ENCODE results near the gene METAP1D. TPM values are rescaled to one million over a fixed set of nuclear protein-coding genes. Genes with fewer than 3 reads are reported as not detected.

METAP1D gene
- total RNA-seq, 6 donors from 2014 or later, result 0.11 to 6.3 (median 2.9) TPM

DNA sequence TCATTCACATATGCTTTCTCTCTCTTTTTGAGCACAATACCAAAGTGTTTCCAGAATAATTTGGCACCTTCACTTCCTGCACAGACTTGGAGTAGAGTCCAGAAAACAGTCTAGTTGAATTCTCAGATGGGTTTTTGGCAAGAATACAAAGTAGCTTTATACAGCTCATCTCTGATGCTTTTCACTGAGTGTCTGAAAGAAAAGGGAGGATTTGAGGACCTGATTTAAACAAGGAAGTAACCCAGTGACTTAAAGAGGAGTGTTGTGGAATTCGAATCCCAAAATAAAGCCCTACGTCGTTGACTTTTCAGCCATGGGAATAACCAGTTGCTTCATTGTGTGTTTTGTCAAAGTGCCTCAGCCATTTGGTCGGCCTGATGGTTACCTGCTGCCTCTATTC lies 31.8 kb downstream of the METAP1D start:
- Histone ChIP-seq H3K27ac (no peak overlapping the region), H3K4me3 (no peak overlapping the region), H3K27me3 (no peaks in the 10 kb centered on the region), H3K9me3 (no peaks in the 10 kb centered on the region), H3K4me1 (no peaks in the 10 kb centered on the region), H3K36me3 (no peaks in the 10 kb centered on the region)
- no peak for DNase-seq
- TF ChIP-seq EP300 (IDR thresholded peaks at IDR 0.05) (no peak), POLR2AphosphoS5 (IDR thresholded peaks at IDR 0.05) (no peak), POLR2A (IDR thresholded peaks at IDR 0.05) (no peak)
- TF ChIP-seq, protein P1, sequence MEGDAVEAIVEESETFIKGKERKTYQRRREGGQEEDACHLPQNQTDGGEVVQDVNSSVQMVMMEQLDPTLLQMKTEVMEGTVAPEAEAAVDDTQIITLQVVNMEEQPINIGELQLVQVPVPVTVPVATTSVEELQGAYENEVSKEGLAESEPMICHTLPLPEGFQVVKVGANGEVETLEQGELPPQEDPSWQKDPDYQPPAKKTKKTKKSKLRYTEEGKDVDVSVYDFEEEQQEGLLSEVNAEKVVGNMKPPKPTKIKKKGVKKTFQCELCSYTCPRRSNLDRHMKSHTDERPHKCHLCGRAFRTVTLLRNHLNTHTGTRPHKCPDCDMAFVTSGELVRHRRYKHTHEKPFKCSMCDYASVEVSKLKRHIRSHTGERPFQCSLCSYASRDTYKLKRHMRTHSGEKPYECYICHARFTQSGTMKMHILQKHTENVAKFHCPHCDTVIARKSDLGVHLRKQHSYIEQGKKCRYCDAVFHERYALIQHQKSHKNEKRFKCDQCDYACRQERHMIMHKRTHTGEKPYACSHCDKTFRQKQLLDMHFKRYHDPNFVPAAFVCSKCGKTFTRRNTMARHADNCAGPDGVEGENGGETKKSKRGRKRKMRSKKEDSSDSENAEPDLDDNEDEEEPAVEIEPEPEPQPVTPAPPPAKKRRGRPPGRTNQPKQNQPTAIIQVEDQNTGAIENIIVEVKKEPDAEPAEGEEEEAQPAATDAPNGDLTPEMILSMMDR (IDR thresholded peaks at IDR 0.05), result no peak
- ATAC-seq (ENCODE audit: low FRiP score in 2 of 2), result no peak
- 81 to 91% methylated on average over 4 of the region's 4 CpGs for WGBS, 2 donors

DNA sequence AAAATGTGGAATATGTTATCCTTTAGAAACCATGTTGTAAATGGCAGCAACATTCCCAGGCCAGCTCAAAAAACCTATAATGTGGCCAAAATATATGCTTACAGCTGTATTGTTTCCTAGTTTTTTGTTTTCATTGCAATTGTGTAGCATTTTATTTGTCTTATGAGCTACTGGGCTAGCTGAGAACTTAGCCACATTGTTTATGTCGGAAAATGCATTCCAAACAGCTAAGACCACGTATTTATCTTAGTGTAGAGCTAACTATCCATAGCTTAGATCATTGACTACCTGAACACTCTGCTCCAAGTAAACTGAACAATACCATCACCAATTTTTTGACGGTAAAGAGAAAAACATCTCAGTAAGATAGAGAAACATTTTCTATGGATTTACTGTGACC lies 38.4 kb downstream of the METAP1D start:
- Histone ChIP-seq H3K27ac (no peak overlapping the region), H3K4me3 (no peak overlapping the region), H3K4me1 (no peaks in the 10 kb centered on the region), H3K27me3 (no peaks in the 10 kb centered on the region), H3K9me3 (no peaks in the 10 kb centered on the region), H3K36me3 (no peaks in the 10 kb centered on the region)
- DNase-seq (no peak), ATAC-seq (ENCODE audit: low FRiP score in 2 of 2) (no peak)
- WGBS, 2 donors, result 93 to 94% methylated on average over 3 of the region's 3 CpGs
- TF ChIP-seq POLR2AphosphoS5 (IDR thresholded peaks at IDR 0.05), result no peak

DNA sequence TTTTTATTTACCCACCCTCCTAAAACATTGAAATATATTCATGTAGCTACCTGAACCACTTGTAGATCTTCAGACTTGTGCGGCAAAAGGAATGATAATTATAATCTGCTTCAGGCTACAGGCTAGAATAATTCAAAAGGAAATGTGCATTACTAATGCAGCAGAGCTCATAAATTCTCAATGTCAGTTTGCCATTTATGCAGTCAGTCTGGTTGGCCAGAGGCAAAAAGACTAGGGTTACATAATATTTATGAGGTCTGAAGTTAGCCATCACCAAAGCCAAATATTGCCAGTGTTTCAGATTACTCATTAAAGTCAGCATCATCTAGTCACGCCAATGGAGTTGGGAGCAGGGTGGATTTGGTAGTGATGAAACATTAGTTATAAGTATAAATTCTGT lies 38.9 kb downstream of the METAP1D start:
- no peaks in the 10 kb centered on the region for H3K27me3 ChIP-seq
- no peaks in the 10 kb centered on the region for H3K9me3 ChIP-seq
- no peak overlapping the region for H3K4me3 ChIP-seq
- H3K27ac ChIP-seq, result no peak overlapping the region
- 98% methylated on average over 2 of the region's 2 CpGs for WGBS, 2 donors
- TF ChIP-seq POLR2AphosphoS5 (IDR thresholded peaks at IDR 0.05) (no peak), EP300 (IDR thresholded peaks at IDR 0.05) (no peak), POLR2A (IDR thresholded peaks at IDR 0.05) (no peak)
- TF ChIP-seq, protein P1 (IDR thresholded peaks at IDR 0.05), result no peak
- no peak for DNase-seq
- H3K36me3 ChIP-seq, result no peaks in the 10 kb centered on the region
- ATAC-seq (ENCODE audit: low FRiP score in 2 of 2), result no peak
- H3K4me1 ChIP-seq, result no peaks in the 10 kb centered on the region

DNA sequence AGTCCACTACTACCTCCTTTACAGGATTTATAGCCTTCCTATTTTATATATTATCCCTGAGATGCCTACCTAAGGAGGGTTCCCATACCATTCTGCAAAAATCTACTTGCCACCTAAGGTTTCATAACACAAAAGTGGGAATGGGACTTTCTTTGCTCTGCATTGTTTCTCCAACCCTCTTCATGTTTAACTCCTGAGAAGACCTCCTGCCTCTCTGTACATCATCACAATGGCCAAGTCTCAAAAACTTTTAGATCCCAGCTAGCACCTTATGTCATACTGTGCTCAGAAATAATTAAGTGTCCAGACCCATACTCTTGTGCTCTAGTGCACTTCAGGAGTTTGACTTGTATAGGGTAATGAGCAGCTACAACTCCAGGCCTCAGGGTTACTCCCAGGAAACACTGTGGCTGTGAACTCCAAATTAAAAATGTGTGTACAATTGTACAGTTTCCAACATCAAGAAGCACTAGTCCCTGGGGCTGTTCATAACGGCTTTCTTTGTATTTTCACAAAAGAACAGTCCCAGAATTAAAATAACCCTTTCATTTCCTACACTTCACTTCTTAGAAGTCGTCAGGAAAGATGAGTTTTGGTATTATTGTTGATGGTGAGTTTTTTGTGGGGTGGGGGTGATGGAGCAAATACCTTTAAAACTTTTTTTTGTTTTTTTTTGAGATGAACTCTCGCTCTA lies 39.4 kb downstream of the METAP1D start:
- WGBS, 2 donors, result 83 to 85% methylated on average over 3 of the region's 3 CpGs
- H3K27me3 ChIP-seq, result no peaks in the 10 kb centered on the region
- no peak for TF ChIP-seq POLR2A (IDR thresholded peaks at IDR 0.05)
- TF ChIP-seq POLR2AphosphoS5 (IDR thresholded peaks at IDR 0.05), result no peak
- no peak for TF ChIP-seq EP300 (IDR thresholded peaks at IDR 0.05)
- TF ChIP-seq, protein P1 (IDR thresholded peaks at IDR 0.05), result no peak
- no peak overlapping the region for H3K27ac ChIP-seq
- DNase-seq, result no peak
- no peak overlapping the region for H3K4me3 ChIP-seq
- no peaks in the 10 kb centered on the region for H3K9me3 ChIP-seq
- ATAC-seq (ENCODE audit: low FRiP score in 2 of 2), result no peak
- H3K4me1 ChIP-seq, result no peaks in the 10 kb centered on the region
- H3K36me3 ChIP-seq, result no peaks in the 10 kb centered on the region

DNA sequence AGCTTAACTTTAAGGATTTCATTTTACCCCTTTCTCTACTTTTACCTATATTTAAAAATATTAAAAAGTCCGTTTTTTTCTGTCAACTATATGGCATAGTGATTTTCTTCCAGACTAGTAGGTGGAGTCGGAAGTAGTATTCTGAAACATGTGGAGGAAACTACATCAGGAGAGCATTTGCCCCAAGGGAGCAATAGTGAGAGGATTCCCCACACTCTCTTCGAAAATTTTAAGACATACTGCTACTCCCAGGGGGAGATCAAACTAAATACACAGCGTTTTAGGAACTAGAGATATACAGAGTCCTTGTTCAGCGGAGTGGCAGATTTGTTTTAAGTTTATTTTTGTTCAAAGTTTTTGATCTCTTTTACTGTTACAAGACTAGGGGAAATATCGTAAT lies 40.6 kb downstream of the METAP1D start:
- H3K36me3 ChIP-seq, result no peaks in the 10 kb centered on the region

More for the DNA sequence above, 40.6 kb downstream of the METAP1D start:
- no peak overlapping the region for H3K27ac ChIP-seq
- H3K27me3 ChIP-seq, result no peaks in the 10 kb centered on the region
- no peak for TF ChIP-seq POLR2AphosphoS5 (IDR thresholded peaks at IDR 0.05)
- TF ChIP-seq, protein P1 (IDR thresholded peaks at IDR 0.05), result no peak
- TF ChIP-seq POLR2A (IDR thresholded peaks at IDR 0.05), result no peak
- TF ChIP-seq EP300 (IDR thresholded peaks at IDR 0.05), result no peak
- WGBS, 2 donors, result 84 to 91% methylated on average over 6 of the region's 6 CpGs
- ATAC-seq (ENCODE audit: low FRiP score in 2 of 2) (no peak), DNase-seq (no peak)
- H3K9me3 ChIP-seq, result no peaks in the 10 kb centered on the region
- no peaks in the 10 kb centered on the region for H3K4me1 ChIP-seq
- no peak overlapping the region for H3K4me3 ChIP-seq
